Measurements from ENCODE around the gene SPATA9.
"Not testable (repeated sequence)": the region's sequence is repeated elsewhere in the genome, so short reads cannot be mapped to it uniquely, and the experiment has no call there.

The SPATA9 gene

DNA sequence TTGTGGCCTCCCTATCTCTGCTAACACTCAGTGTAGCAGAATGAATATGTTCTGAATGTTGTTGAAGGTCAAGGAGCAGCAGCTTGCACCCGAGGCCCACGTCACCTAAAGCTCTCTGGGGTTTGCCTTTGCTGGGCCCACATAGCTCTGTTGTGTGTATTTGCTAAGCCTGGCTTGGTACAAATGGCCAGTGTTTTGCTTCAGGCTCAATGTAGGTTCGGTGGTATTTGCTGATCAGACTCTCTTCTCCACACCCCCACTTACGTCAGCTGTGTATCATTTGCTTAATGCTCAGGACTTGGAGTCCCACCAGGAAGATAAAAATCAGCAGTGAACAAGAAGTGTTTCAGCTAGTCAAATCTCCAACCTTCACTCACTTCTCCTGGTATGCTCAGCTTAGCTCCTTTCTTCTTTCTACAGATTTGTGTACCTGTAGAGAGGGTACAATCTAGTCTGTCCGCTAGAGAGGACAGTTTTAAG is 41.0 kb downstream of the SPATA9 start:
- DNase-seq, result no peak

DNA sequence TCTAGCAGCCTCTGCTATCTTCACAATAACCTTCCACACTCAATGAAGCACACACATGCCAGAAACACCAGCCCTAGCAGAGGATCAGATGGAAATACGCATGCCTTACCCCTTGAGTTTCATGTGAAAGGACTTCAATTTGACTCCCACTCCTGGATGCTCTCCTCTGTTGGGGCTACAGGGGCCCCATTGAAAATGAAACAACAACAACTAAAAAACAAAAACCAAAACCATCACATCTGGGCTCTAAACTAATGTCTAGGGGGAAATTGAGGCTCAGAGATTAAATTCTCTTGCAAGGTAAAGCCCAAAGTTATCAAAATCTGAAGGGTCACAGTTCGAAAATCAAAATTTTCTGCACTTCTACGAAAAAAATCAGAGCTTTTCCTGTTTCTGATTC is 44.2 kb downstream of the SPATA9 start:
- no peak for DNase-seq

DNA sequence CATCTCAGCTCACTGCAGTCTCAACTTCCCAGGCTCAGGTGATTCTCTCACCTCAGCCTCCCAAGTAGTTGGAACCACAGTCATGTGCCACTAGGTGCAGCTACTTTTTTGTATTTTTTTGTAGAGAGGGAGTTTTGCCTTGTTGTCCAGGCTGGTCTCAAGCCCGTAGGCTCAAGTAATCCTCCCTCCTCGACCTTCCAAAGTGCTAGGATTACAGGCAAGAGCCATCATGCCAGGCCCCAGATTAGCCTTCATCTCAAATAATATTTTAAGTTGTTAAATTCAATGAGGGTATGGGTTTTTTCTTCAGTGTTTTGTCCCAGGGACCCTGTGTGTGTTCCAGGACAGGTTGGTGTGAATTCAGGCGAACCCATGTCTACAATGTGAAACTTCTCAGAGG is 48.7 kb downstream of the SPATA9 start:
- no peak for DNase-seq

DNA sequence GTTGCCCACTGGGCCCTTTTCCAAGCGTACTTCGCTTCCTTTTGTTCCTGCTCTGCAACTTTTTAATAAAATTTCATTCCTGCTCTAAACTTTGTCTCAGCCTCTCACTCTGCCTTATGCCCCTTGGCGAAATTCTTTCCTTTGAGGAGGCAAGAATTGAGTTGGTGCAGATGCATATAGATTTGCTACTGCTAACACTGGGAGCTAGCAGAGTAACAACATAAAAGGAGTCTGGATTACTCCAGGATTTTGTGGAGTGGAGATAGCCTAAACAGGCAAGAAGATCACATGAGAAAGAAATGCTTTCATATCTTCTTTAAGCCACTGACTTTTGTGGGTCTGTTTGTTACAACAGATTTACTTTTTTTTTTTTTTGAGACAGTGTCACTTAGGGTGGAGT is 49.1 kb downstream of the SPATA9 start:
- DNase-seq, result no peak

DNA sequence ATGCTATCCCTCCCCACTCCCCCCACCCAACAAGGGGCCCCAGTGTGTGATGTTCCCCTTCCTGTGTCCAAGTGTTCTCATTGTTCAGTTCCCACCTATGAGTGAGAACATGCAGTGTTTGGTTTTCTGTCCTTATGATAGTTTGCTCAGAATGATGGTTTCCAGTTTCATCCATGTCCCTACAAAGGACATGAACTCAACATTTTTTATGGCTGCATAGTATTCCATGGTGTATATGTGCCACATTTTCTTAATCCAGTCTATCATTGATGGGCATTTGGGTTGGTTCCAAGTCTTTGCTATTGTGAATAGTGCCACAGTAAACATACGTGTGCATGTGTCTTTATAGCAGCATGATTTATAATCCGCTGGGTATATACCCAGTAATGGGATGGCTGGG is 49.8 kb downstream of the SPATA9 start:
- not testable (repeated sequence) for DNase-seq

DNA sequence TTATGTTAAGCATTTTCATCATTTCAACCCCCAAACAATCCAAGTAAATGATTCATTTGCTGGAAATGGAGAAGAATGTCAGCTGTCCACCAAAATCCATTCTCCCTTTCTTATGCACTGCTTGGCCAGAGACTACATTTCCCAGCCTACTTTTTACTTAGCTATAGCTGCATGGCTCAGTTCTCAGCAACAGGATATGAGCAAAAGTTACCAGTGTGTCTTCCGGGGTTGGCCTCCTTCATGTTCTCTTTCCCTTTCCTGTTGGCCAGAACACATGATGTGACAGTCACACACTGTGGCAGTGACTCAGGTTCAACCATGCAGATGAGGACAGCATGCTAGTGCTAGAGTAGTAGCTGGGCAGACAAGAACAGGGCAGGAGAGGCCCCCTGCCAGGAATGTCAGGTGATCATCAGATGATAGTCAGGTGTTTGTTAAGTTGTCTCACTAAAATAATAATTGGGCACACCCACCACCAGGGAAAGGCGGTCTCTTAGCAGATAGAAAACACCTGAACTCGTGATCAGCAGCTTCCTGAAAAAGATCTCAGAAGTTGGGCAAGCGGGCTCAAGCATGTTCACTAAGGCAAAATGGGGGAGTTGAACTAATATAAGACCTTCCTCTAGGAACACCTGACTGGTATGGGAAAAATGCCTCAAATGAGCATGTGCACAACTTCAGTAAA is 50.7 kb downstream of the SPATA9 start:
- DNase-seq, result peak; percentile 29 to 91 (median 57)

DNA sequence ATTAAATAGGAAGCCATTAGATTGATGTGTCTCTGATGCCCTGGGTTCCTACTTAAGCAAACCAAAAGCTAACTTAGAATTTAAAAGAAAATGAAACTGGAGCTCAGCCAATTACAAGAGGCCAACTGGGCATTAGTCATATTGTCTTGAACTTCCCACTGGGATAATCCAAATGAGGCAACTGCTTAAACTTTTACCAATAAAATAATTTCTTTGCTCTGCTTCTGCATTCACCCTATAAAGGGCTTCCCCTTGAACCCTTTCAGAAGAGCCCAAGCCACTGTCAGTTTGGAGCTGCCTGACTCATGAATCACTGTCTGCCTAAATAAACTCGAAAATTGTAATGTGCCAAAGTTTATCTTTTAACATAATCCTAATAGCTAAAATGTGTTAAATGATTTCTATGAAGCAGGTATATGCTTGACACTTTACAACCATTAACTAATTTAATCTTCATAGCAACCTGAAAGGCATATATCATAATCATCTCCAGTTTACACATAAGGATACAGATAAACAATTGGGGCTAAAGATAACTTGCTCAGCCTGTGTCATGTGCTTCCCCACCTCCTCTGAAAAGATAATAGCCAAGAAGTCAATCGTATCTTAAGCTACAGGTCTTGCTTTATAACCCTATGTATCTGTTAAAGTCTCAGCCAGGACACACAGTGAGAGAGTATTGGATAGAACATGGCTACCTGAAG is 51.4 kb downstream of the SPATA9 start:
- no peak for DNase-seq

DNA sequence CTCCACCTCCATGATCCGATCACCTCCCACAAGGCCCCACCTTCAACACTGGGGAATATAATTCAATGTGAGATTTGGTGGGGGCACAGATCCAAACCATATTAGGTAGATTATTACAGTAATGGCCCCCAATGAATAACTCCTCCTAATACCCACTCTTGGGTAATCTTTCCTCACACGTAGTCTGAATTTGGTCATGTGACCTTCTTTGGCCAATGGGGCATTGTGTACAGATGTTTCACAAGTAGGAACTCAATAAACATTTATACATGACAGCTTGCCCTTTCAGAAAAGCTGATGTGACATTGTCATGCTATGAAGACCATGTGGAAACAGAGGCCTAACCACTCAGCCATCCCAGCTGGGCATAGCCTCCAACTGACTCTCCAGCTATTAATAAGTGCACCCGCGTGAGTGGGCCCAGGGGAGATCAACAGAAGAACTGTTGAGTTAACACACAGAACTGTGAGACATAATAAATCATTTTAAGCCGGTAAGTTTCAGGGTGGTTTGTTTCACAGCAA is 52.3 kb downstream of the SPATA9 start:
- DNase-seq, result no peak

DNA sequence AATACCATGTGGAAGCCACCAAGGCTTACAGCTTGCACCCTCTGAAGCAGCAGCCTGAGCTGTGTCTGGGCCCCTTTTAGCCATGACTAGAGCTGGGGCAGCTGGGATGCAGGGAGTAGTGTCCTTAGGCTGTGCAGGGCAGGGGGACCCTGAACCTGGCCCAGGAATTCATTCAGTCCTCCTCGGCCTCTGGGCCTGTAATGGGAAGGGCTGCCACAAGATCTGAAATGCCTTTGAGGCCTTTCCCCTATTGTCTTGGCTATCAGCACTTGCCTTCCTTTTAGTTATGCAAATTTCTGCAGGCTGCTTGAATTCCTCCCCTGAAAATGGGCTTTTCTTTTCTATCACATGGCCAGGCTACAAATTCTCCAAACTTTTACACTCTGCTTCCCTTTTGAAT is 53.9 kb downstream of the SPATA9 start:
- DNase-seq, result no peak

DNA sequence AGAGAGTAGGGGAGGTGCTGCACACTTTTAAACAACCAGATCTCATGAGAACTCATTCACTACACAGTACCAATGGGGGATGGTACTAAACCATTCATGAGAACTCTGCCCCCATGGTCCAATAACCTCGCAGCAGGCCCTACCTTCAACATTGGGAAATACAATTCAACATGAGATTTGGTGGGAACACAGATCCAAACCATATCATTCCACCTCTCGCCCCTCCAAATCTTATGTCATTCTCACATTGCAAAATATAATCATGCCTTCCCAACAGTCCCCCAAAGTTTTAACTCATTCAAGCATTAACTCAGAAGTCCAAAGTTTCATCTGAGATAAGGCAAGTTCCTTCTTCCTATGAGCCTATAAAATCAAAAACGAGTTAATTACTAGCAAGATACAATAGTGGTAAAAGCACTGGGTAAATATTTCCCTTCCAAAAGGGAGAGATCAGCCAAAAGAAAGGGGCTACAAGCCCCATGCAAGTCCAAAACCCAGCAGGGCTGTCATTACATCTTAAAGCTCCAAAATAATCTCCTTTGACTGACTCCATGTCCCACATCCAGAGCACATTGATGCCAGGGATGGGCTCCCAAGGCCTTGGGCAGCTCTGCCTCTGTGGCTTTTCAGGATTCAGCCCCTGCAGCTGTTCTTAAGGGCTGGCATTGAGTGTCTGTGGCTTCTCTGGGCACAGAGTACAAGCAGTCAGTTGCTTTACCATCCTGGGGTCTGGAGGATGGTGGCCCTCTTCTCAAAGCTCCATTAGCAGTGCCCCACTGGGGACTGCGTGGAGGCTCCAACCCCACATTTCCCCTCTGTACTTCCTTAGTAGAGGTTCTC is 54.6 kb downstream of the SPATA9 start:
- DNase-seq, result no peak

DNA sequence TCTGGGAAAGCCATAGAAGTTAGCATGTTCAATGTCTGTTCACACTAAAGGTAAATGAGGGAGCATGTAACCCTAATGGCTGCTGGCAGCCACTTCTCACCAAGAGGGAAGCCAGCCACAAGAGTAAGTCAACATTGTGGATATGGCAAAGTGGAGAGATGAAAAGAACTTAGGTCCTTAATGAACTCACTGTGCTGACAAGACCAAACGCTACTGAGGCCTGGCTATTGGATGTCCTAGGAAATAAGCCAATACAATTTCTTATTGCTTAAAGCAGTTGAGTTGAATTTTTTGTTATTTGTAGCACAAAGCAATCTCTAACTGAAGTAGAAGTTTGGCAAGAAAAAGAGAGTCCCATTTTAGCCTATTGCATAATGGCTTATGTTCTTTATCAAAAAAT is 56.1 kb downstream of the SPATA9 start:
- DNase-seq, result no peak

DNA sequence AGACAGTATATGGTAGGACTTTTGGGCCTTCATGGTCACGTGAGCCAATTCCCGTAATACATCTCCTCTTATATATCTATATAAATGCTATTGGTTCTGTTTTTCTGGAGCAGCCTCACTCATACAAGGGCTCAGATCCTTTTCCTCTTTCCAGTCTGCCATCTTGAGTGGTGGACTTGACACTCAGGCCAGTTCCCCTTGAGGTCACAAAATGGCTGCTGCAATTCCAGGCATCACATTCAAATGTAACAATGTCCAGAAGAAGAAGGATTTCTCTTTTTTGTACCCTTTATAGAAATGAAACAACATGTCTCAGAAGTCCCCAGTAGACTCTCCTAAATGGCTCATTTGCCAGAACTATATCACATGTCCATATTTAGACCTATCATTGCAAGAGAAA is 58.4 kb downstream of the SPATA9 start:
- DNase-seq, result no peak

DNA sequence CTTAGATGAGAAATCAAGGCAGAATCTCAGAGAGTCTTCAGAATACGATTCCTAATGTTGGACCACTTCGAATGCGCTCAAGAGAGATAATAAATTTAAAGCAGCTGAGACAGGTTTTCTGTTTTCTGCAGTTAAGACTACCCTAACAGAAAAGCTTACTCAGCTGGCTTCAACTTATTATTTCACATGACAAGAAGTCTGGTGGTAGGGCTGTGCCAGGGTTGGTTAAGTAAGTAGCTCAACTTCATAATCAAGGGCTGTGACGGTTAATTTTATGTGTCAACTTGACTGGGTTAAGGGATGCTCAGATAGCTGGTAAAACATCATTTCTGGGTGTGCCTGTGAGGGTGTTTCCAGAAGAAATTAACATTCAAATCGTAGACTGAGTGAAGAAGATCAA is 59.1 kb downstream of the SPATA9 start:
- DNase-seq, result no peak

DNA sequence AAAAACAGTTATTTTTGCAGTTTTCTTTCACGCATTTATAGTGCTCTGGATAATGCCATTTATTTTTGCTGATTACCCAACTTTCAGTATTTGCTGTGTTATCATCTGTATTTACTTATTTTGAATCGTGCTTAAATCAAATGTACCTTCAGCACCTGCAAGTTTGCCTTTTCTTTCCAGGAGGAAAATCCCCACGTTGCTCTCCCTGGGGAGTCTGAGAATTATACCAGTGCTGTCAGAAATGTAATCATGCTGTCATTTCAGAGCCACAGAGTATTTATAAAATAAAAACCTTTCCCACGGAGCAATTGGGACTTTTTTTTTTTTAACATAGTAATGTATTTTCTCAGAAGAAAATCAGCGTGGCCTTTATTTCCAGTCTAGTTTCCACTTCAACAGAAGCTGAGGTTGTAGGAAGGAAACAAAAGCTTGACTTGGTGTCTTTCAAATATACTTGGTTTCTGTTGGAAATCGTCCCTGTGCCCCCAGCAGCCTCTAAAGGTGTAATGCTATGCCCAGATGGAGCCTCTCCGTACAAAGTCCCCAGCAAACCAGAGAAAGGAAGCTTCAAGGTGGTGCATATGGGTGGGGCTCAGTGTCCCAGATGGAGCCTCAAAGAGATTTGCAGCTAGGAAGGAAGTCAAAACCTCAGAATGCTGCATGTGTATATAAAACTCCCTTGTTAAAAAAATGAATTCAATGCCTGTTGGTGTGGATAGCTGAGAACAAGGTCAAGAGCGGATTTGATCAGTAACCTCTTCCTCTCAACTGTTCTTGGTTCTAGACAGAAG is 60.8 kb downstream of the SPATA9 start:
- DNase-seq, result peak in 4 of 5 donors; percentile 5 to 45 (median 23)

DNA sequence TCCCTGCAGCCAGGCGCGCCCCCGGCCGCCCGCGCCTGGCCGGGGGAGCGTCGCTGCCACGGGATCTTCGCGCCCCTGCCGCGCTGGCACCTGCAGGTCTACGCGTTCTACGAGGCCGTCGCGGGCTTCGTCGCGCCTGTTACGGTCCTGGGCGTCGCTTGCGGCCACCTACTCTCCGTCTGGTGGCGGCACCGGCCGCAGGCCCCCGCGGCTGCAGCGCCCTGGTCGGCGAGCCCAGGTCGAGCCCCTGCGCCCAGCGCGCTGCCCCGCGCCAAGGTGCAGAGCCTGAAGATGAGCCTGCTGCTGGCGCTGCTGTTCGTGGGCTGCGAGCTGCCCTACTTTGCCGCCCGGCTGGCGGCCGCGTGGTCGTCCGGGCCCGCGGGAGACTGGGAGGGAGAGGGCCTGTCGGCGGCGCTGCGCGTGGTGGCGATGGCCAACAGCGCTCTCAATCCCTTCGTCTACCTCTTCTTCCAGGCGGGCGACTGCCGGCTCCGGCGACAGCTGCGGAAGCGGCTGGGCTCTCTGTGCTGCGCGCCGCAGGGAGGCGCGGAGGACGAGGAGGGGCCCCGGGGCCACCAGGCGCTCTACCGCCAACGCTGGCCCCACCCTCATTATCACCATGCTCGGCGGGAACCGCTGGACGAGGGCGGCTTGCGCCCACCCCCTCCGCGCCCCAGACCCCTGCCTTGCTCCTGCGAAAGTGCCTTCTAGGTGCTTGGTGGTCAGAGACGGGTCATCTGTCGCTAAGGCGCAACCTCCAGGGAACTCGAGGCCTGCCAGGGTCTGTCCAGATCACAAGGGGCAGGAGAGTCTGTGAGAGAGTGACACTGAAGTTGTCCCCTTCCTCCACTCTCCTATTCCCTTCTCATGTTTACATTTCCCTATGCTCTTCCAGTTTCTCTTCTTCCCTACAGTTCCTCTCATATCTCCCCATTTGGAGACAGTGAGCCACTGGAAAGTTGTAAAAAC is 61.6 kb downstream of the SPATA9 start:
- DNase-seq, result peak in 4 of 5 donors; percentile 29 to 61 (median 34)

DNA sequence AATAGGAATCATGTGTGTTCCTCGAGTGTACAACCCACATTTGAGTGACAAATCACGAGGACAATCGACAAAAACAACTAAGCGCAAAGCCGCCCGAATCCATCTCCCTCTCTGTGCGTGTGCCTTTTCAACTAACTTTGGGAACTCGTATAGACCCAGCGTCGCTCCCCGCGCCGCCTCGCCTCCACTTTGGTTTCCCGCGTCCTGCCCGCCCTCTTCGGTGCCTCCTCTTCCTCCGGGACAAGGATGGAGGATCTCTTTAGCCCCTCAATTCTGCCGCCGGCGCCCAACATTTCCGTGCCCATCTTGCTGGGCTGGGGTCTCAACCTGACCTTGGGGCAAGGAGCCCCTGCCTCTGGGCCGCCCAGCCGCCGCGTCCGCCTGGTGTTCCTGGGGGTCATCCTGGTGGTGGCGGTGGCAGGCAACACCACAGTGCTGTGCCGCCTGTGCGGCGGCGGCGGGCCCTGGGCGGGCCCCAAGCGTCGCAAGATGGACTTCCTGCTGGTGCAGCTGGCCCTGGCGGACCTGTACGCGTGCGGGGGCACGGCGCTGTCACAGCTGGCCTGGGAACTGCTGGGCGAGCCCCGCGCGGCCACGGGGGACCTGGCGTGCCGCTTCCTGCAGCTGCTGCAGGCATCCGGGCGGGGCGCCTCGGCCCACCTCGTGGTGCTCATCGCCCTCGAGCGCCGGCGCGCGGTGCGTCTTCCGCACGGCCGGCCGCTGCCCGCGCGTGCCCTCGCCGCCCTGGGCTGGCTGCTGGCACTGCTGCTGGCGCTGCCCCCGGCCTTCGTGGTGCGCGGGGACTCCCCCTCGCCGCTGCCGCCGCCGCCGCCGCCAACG is 62.5 kb downstream of the SPATA9 start, which contains the start of gene GPR150:
Gene GPR150, plus strand, starts transcription at position 58 of the 840 bp plus-strand sequence. Its CDS starts 189 bp downstream, at position 247.
- DNase-seq, result peak; percentile 37 to 72 (median 47)

DNA sequence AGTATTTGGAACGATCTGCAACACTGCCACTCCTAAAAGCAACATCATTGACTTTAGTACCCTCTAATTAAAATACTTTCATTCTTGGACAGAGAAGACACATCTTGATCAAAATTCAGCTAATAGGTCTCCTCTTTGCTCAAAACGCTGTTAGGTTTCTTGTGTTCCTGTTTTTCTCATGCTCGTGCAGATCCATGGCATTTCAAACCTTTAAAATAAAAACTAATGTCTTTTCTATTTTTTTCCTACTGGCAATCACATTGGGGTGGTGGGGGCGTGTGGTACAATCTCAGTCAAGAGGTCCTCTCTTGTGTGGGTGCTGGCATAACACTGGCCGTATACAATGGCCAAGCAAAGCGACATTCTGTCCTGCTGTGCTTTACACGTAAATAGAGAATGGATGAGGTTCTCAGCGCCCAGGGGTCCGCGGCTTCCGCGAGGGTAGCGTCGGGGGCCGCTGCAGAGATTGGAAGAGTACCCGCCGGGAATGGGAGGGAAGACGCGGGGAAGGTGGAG is 63.2 kb downstream of the SPATA9 start:
- DNase-seq, result no peak

DNA sequence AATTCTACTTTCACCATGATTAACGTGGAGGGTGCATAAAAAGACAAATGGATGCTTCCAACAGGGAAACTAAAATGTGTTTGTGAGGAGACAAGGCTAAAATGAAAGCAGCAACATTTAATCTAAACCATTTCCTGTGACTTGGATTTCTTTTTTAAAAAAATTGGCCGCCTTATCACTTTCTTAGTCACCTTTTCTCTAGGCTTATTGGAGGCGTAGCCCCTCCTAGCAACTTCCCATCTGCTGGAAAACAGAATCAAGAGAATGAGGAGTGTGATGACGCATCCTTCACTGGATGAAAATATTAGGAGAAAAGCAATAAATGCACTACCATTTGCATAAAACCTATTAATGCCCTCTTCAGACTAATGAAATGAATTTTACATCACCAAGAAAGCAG is 63.7 kb downstream of the SPATA9 start:
- DNase-seq, result no peak

DNA sequence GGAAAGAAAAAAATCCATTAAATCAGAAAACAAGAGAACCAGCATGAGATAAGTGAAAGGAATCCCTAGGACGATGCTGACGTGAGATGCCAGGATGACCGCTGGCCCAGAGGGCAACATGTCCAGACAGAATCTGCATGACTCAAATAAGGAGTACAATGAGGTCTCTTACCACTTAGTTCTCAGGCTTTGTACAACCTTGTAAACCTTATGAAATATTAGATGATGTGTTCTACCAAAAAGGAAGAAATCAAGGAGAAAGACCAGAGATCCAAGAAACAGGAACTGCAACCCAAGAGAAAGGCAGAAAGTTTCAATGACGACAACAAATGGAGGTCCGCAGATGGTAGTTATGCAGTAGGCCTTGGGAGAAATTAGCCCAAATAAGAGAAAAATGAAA is 65.7 kb downstream of the SPATA9 start:
- DNase-seq, result no peak

DNA sequence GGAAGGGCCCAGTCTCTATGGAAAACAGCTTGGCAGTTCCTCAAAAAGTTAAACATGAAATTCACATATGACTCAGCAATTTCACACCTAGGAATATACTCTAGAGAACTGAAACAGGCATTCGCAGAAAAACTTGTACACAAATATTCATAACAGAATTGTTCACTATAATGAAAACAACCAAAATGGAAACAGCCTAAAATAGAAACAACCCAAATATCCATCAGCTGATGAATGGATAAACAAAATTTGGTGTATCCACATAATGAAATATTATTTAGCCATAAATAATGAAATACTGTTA is 67.7 kb downstream of the SPATA9 start:
- peak in 1 of 5 donors; percentile 32 for DNase-seq
